Fibroblast of skin of back (primary cell): ENCODE data around the gene MRM3.
A peak's percentile ranks its signal among the peaks of the same experiment; 100 is the strongest.
"Not testable (repeated sequence)": the region's sequence is repeated elsewhere in the genome, so short reads cannot be mapped to it uniquely, and the experiment has no call there.

ENCODE experiments used
- DNase-seq: peaks from one replicate; pipeline ENCODE4 v3.0.0-alpha.2; 2013

MRM3 gene

GRCh38 chr17:826778-827177, 44.6 kb downstream of the MRM3 start:
- no peak for DNase-seq

DNA sequence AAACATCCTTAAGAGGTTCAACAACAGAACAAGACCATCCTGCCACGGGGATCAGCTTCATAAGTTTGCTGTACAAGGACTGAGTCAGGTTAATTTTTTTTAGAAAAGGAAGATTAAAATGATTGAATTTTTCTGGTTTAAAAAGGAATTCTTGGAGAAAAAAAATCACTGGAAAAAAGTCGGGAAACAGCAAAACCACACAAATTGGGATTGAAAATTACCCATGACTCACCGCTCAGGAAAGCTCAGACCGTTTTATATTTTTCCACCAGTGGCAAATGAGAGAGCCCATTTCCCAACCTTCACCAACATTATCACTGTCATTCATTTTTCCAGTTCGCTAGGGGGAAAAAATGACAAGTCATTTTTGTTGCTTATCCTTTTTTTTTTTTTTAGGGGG, 46.6 kb downstream of the MRM3 start:
- peak; percentile 66 for DNase-seq

DNA sequence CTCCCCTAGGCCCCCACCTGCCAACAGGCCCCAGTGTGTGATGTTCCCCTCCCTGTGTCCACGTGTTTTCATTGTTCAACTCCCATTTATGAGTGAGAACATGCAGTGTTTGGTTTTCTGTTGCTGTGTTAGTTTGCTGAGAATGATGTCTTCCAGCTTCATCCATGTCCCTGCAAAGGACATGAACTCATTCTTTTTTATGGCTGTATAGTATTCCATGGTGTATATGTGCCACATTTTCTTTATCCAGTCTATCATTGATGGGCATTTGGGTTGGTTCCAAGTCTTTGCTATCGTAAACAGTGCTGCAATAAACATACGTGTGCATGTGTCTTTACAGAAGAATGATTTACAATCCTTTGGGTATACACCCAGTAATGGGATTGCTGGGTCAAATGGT, 47.5 kb downstream of the MRM3 start:
- DNase-seq = not testable (repeated sequence)

GRCh38 chr17:830381-830780, 48.2 kb downstream of the MRM3 start:
- DNase-seq = no peak

- DNase-seq = no peak
These were observed 48.8 kb downstream of the MRM3 start for GRCh38 chr17:830950-831349.

GRCh38 chr17:834136-834535, 52.0 kb downstream of the MRM3 start:
- DNase-seq = no peak

- DNase-seq = peak; percentile 100
These were observed 53.1 kb downstream of the MRM3 start for GRCh38 chr17:835263-835662.

DNA sequence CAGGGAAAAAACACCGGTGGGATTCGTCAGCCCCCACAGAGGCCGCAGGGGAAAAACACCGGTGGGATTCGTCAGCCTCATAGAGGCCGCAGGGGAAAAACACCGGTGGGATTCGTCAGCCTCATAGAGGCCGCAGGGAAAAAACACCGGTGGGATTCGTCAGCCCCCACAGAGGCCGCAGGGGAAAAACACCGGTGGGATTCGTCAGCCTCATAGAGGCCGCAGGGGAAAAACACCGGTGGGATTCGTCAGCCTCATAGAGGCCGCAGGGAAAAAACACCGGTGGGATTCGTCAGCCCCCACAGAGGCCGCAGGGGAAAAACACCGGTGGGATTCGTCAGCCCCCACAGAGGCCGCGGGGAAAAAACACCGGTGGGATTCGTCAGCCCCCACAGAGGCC, 53.6 kb downstream of the MRM3 start:
- not testable (repeated sequence) for DNase-seq

GRCh38 chr17:836151-836550, 54.0 kb downstream of the MRM3 start:
- DNase-seq = peak; percentile 33

DNA sequence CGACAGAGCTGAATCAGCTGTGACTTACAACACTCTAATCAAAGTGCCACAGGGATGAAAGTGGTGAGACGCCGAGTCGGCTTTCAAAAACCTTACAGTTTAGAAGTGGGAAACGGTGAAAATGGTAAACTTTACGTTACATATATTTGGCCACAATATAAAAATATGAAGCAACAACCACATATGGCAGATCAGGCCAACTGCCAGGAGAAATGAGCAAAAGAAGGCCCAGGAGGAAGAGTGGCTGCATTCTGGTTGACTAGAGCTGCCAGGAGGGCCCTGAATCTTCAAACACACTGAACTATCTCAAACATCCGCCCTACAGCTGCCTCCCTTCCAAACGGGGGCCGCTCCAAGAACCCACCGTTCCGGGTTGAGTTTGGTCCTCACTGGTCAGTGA, 56.3 kb downstream of the MRM3 start:
- no peak for DNase-seq

DNA sequence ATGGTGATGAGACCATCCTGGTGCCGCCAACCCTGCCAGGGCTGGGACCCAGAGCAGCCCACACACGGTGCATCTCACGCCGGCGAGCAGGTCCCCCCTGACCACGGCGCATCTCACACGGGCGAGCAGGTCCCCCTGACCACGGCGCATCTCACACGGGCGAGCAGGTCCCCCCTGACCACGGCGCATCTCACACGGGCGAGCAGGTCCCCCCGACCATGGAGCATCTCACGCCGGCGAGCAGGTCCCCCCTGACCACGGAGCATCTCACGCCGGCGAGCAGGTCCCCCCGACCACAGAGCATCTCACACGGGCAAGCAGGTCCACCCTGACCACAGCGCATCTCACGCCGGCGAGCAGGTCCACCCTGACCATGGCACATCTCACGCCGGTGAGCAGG, 59.2 kb downstream of the MRM3 start:
- DNase-seq = no peak
